Placental pericyte (primary cell): ENCODE data around the gene HSPB7. TPM values are rescaled to one million over a fixed set of nuclear protein-coding genes. Genes with fewer than 3 reads are reported as not detected.

Source experiments
- small RNA-seq: library from RNA; depleted of rRNA; stranded (forward); fragments of <200 nt; gene quantifications from one replicate; pipeline ENCODE3, GENCODE V24; 2012; ENCODE audit warnings: low replicate concordance
- total RNA-seq: library from RNA; depleted of rRNA; stranded (reverse); fragments of >200 nt; gene quantifications from 2 replicates; pipeline ENCODE4 v1.2.3, GENCODE V29; 2012

HSPB7 gene
- total RNA-seq: 3.7 and 17.7 TPM in 2 replicates

GRCh38 chr1:16017461-16018303 is at the start of gene HSPB7:
Gene HSPB7, minus strand, starts transcription at chr1:16018043. Its CDS starts 80 bp downstream, at chr1:16017963.

GRCh38 chr1:16043521-16043920 is 25.7 kb upstream of the HSPB7 start, which contains the start of gene CLCNKB:
Gene CLCNKB, plus strand, starts transcription at chr1:16043782. Its CDS starts 711 bp downstream, at chr1:16044493.

GRCh38 chr1:16021681-16022080 is 3.8 kb upstream of the HSPB7 start, which contains the start of gene CLCNKA:
Gene CLCNKA, plus strand, starts transcription at chr1:16022036. Its CDS starts 584 bp downstream, at chr1:16022620.

GRCh38 chr1:15975805-15976680 is 41.8 kb downstream of the HSPB7 start, which contains the start of gene ZBTB17:
Gene ZBTB17, minus strand, starts transcription at chr1:15976101. Its CDS starts 27,606 bp downstream, at chr1:15948495.

Small RNA genes within 50 kb of the gene (small RNA-seq; reads per million reads assigned to genes)
- not detected for gene AL355994.1
- not detected for gene AL355994.5

Other genes starting within 250 kb of the HSPB7 start
- gene UQCRHL, start 210.4 kb downstream of the HSPB7 start, total RNA-seq: 0.72 and 2.0 TPM in 2 replicates
- 26.7 and 34.9 TPM in 2 replicates for gene SPEN, start 170.3 kb downstream of the HSPB7 start, total RNA-seq
- 37.0 and 57.3 TPM in 2 replicates for gene ZBTB17, start 41.9 kb downstream of the HSPB7 start, total RNA-seq
- not detected in 2 replicates for gene SRARP, start 13.8 kb downstream of the HSPB7 start, total RNA-seq
- gene CLCNKA, start 4.0 kb upstream of the HSPB7 start, total RNA-seq: 0.14 and 0.22 TPM in 2 replicates
- gene CLCNKB, start 25.7 kb upstream of the HSPB7 start, total RNA-seq: 0.22 TPM in 1 of 2 replicates, not detected in the other
- gene FAM131C, start 55.6 kb upstream of the HSPB7 start, total RNA-seq: 0.14 TPM in 1 of 2 replicates, not detected in the other
- 76.2 and 141 TPM in 2 replicates for gene EPHA2, start 138.0 kb upstream of the HSPB7 start, total RNA-seq
- 8.2 and 13.6 TPM in 2 replicates for gene ARHGEF19, start 194.6 kb upstream of the HSPB7 start, total RNA-seq
- gene CPLANE2, start 219.1 kb upstream of the HSPB7 start, total RNA-seq: 13.9 and 24.7 TPM in 2 replicates